ENCODE results near the gene OS9. TPM values are rescaled to one million over a fixed set of nuclear protein-coding genes. Genes with fewer than 3 reads are reported as not detected.

Gene OS9
- total and polyA plus RNA-seq, 2 of the 4 experiments (the other 2 are of a cell fraction) = 159 to 272 TPM

- H3K14ac ChIP-seq (replicated peaks; ENCODE audit: low read depth, low read length) = no peak overlapping the region
- POLR2A ChIA-PET (ENCODE audit: unreplicated experiment) = no interaction called here
These were observed 27.0 kb upstream of the OS9 start for GRCh38 chr12:57666897-57667296.

More at GRCh38 chr12:57666897-57667296, 27.0 kb upstream of the OS9 start:
- in situ Hi-C loops (cut with MboI; ENCODE audit: low sequenced_read_pairs) = no loop called here
- no peak overlapping the region for H3K4ac ChIP-seq (ENCODE audit: low read depth, low read length)
- no peak overlapping the region for H2BK120ac ChIP-seq (ENCODE audit: low read depth, low read length)
- no peaks in the 10 kb centered on the region for H4K20me1 ChIP-seq (ENCODE audit: insufficient read depth, low read length)
- H2BK5ac ChIP-seq (ENCODE audit: low read depth, low read length, poor library complexity, severe bottlenecking) = no peak overlapping the region
- intact Hi-C loops (cut with micrococcal nuclease) = no loop called here
- no peak overlapping the region for H3K4me2 ChIP-seq (ENCODE audit: low read depth, low read length)
- no peak overlapping the region for H4K91ac ChIP-seq (ENCODE audit: insufficient read depth, low read depth, low read length)
- H2BK15ac ChIP-seq (ENCODE audit: low read depth, low read length) = no peak overlapping the region
- TF ChIP-seq RCOR1 (IDR thresholded peaks at IDR 0.05; ENCODE audit: insufficient replicate concordance, low read length) (no peak), CTCF (conservative IDR thresholded peaks at IDR 0.05; ENCODE audit: low read depth, low read length) (no peak), SMC3 (IDR thresholded peaks at IDR 0.05; ENCODE audit: low read depth, low read length) (no peak), CEBPB (IDR thresholded peaks at IDR 0.05; ENCODE audit: low read depth, low read length) (no peak), CHD1 (IDR thresholded peaks at IDR 0.05; ENCODE audit: low read depth, low read length) (no peak), MXI1 (IDR thresholded peaks at IDR 0.05; ENCODE audit: borderline replicate concordance, low read depth, low read length) (no peak), MAFK (IDR thresholded peaks at IDR 0.05; ENCODE audit: low read depth, low read length) (no peak), BHLHE40 (IDR thresholded peaks at IDR 0.05; ENCODE audit: low read depth, low read length) (no peak), RFX5 (IDR thresholded peaks at IDR 0.05; ENCODE audit: low read depth, low read length) (no peak), MAZ (IDR thresholded peaks at IDR 0.05; ENCODE audit: borderline replicate concordance, low read depth, low read length) (no peak), ELK1 (IDR thresholded peaks at IDR 0.05; ENCODE audit: borderline replicate concordance, low read depth, low read length) (no peak), FOS (IDR thresholded peaks at IDR 0.05; ENCODE audit: low read depth, low read length) (no peak)
- no peak overlapping the region for H2AK9ac ChIP-seq (replicated peaks; ENCODE audit: low read depth, low read length, poor library complexity)
- H3K27me3 ChIP-seq (ENCODE audit: control insufficient read depth, insufficient read depth, low read length) = no peaks in the 10 kb centered on the region; the same call in 1 of the 2 replicates
- no peak overlapping the region for H3K27ac ChIP-seq (ENCODE audit: insufficient read depth, low read length)
- no peak for DNase-seq
- no peak overlapping the region for H3K23ac ChIP-seq (ENCODE audit: low read depth, low read length)
- no peak overlapping the region for H4K5ac ChIP-seq (ENCODE audit: low read depth, low read length)
- no peak overlapping the region for H2AFZ ChIP-seq (replicated peaks; ENCODE audit: low read length, poor library complexity)
- no peak for ATAC-seq (ENCODE audit: low read depth)
- no CpG with 5 or more reads among the region's 5 CpGs for WGBS, 2 experiments (ENCODE audit: extremely low coverage in 2 of 2, insufficient read length in 1 of 2)
- H3K4me3 ChIP-seq (ENCODE audit: insufficient read depth, low read depth, low read length) = no peak overlapping the region
- no peaks in the 10 kb centered on the region for H3K36me3 ChIP-seq (ENCODE audit: control insufficient read depth, insufficient read depth, low read length)
- H2BK20ac ChIP-seq (ENCODE audit: low read depth, low read length) = no peak overlapping the region
- H3K56ac ChIP-seq (ENCODE audit: extremely low read depth, insufficient read depth, low read length) = no peak overlapping the region
- no peaks in the 10 kb centered on the region for H3K9me1 ChIP-seq (ENCODE audit: insufficient read depth, low read length)
- H2AK5ac ChIP-seq (ENCODE audit: low read depth, low read length) = no peak overlapping the region
- no peak overlapping the region for H4K8ac ChIP-seq (ENCODE audit: low read depth in 2 of 2, low read length in 2 of 2)
- H3K18ac ChIP-seq (ENCODE audit: low read depth, low read length) = no peak overlapping the region
- H3K4me1 ChIP-seq (ENCODE audit: control insufficient read depth, insufficient read depth, low read length) = no peaks in the 10 kb centered on the region
- no peaks in the 10 kb centered on the region for H3K9me3 ChIP-seq (ENCODE audit: control insufficient read depth, insufficient read depth, low read length)
- H3K9ac ChIP-seq (ENCODE audit: low read depth, low read length) = no peak overlapping the region
- H3K79me1 ChIP-seq (ENCODE audit: low read depth in 1 of 2, low read length in 2 of 2) = no peaks in the 10 kb centered on the region
- BruUV-seq (replicated peaks) = no TSS peak
- dilution Hi-C loops (cut with HindIII; ENCODE audit: low sequenced_read_pairs, unreplicated experiment) = loop anchor here (25.0 kb wide), 1 partner anchor 105 kb away; the partner anchor contains the start of gene KIF5A
- CTCF ChIA-PET = no interaction called here

Measured in IMR-90 (cell line).